ENCODE measurements around the gene GRK7.

GRCh38 chr3:141764986-141765385, 1.8 kb downstream of the GRK7 start:
- TF ChIP-seq EZH2 (IDR thresholded peaks at IDR 0.05; ENCODE audit: borderline replicate concordance, low read length) (no peak), CTCF (IDR thresholded peaks at IDR 0.05; ENCODE audit: low read length) (no peak)

All from OCI-LY1 (cell line).